Measurements from ENCODE around the gene GALNT2.

Gene GALNT2

GRCh38 chr1:230261928-230262650, 195.1 kb downstream of the GALNT2 start:
- DNase-seq (ENCODE audit: low spot score): no peak

- DNase-seq (ENCODE audit: low spot score): no peak
These were observed 196.0 kb downstream of the GALNT2 start for GRCh38 chr1:230262867-230263567.

GRCh38 chr1:230263568-230264195, 196.6 kb downstream of the GALNT2 start:
- DNase-seq (ENCODE audit: low spot score): no peak

GRCh38 chr1:230264342-230264741, 197.3 kb downstream of the GALNT2 start:
- no peak for DNase-seq (ENCODE audit: low spot score)

GRCh38 chr1:230265200-230266115, 198.4 kb downstream of the GALNT2 start:
- no peak for DNase-seq (ENCODE audit: low spot score)

- DNase-seq (ENCODE audit: low spot score): no peak
These were observed 199.4 kb downstream of the GALNT2 start for GRCh38 chr1:230266456-230266855.

GRCh38 chr1:230267338-230268065, 200.5 kb downstream of the GALNT2 start:
- no peak for DNase-seq (ENCODE audit: low spot score)

GRCh38 chr1:230268371-230269170, 201.5 kb downstream of the GALNT2 start:
- DNase-seq (ENCODE audit: low spot score): peak; percentile 90

- no peak for DNase-seq (ENCODE audit: low spot score)
These were observed 203.1 kb downstream of the GALNT2 start for GRCh38 chr1:230270185-230270558.

GRCh38 chr1:230270559-230271281, 203.7 kb downstream of the GALNT2 start:
- peak; percentile 59 for DNase-seq (ENCODE audit: low spot score)

GRCh38 chr1:230271300-230272035, 204.4 kb downstream of the GALNT2 start:
- no peak for DNase-seq (ENCODE audit: low spot score)

GRCh38 chr1:230272557-230272956, 205.5 kb downstream of the GALNT2 start:
- no peak for DNase-seq (ENCODE audit: low spot score)

- DNase-seq (ENCODE audit: low spot score): no peak
These were observed 206.2 kb downstream of the GALNT2 start for GRCh38 chr1:230273141-230273710.

GRCh38 chr1:230274254-230274653, 207.2 kb downstream of the GALNT2 start:
- DNase-seq (ENCODE audit: low spot score): no peak

GRCh38 chr1:230276401-230276800, 209.4 kb downstream of the GALNT2 start:
- no peak for DNase-seq (ENCODE audit: low spot score)

GRCh38 chr1:230277201-230278025, 210.4 kb downstream of the GALNT2 start:
- DNase-seq (ENCODE audit: low spot score): no peak

GRCh38 chr1:230278376-230278775, 211.3 kb downstream of the GALNT2 start:
- no peak for DNase-seq (ENCODE audit: low spot score)

All from GM03348 (cell line).